HCT116 (cell line): ENCODE data around the gene IMPA2. TPM values are rescaled to one million over a fixed set of nuclear protein-coding genes. Genes with fewer than 3 reads are reported as not detected.

Experiments used
- ATAC-seq: fragments of 200-7000 bp; cut with Tn5 transposase; 2 replicates; pipeline ENCODE4 v1.9.1; 2020; ENCODE audit warnings: mild to moderate bottlenecking, moderate library complexity
- BruUV-seq: library from RNA; stranded (reverse); fragments of 400-500 nt; replicated peaks from 2 replicates; lab custom pipeline; 2021; lab: Mats Ljungman, UMichigan
- CTCF ChIA-PET: fragments of 300-600 bp; sonication (Branson Sonifier 250); formaldehyde crosslinking; loops from one replicate; lab custom pipeline; 2021; ENCODE audit warnings: antibody characterized with exemption; lab: Charles Lee
- POLR2A ChIA-PET: fragments of 300-600, 350-600 bp; sonication (Branson Sonifier 250); formaldehyde crosslinking; loops from one replicate; lab custom pipeline; 2021; ENCODE audit warnings: antibody characterized with exemption; lab: Charles Lee
- RAD21 ChIA-PET, 2 experiments: fragments of 300-600 bp; sonication (Branson Sonifier 250); formaldehyde crosslinking; loops; one replicate each; lab custom pipeline; 2023; ENCODE audit warnings: low total read pairs in 2 of 2; ENCODE audit not compliant: uncharacterized antibody in 2 of 2, unreplicated experiment in 2 of 2, low non-redundant PET in 1 of 2; lab: Charles Lee
- DNase-seq: peaks from one replicate; pipeline ENCODE4 v3.0.0-alpha.2; 2010; ENCODE audit warnings: low read depth, low spot score
- H2AFZ ChIP-seq: fragments of 200-600 bp; shearing (Covaris generic), sonication (generic); 2 replicates; pipeline ENCODE4 v1.6.1; 2017; ENCODE audit warnings: low read depth, mixed run types, mixed read lengths, antibody characterized with exemption, low read length; ENCODE audit not compliant: poor library complexity, severe bottlenecking
- H3K27ac ChIP-seq: 2 replicates; pipeline ENCODE4 v1.5.1; 2012; ENCODE audit warnings: low read depth, low read length
- H3K27me3 ChIP-seq: fragments of 200-600 bp; sonication (generic); 2 replicates; pipeline ENCODE4 v1.6.1; 2016; ENCODE audit warnings: mixed run types, low read length, mixed read lengths; ENCODE audit not compliant: insufficient read depth
- H3K36me3 ChIP-seq, 2 experiments: fragments of 200-500 bp in 1 of 2; fragments of 200-600 bp in 1 of 2; sonication (Bioruptor generic) in 1 of 2; sonication (generic) in 1 of 2; 2 replicates each; pipeline versions ENCODE4 v1.5.1 to v1.6.1; 2014 to 2016; ENCODE audit warnings: low read length in 2 of 2, inconsistent platforms in 1 of 2, mixed read lengths in 1 of 2, mixed run types in 1 of 2; ENCODE audit not compliant: insufficient read depth in 2 of 2, control insufficient read depth in 1 of 2
- H3K4me1 ChIP-seq, 2 experiments: fragments of 200-600 bp in 1 of 2; sonication (generic) in 1 of 2; 2 replicates each; pipeline versions ENCODE4 v1.5.1 to v1.6.1; 2012 to 2017; ENCODE audit warnings: low read length in 2 of 2, inconsistent platforms in 1 of 2, mild to moderate bottlenecking in 1 of 2, mixed read lengths in 1 of 2, mixed run types in 1 of 2, moderate library complexity in 1 of 2; ENCODE audit not compliant: insufficient read depth in 2 of 2, control insufficient read depth in 1 of 2
- H3K4me2 ChIP-seq: fragments of 200-600 bp; sonication (generic); 2 replicates; pipeline ENCODE4 v1.6.1; 2017; ENCODE audit warnings: mixed run types, low read length, mixed read lengths
- H3K4me3 ChIP-seq, 2 experiments: fragments of 200-600 bp in 1 of 2; sonication (generic) in 1 of 2; replicated peaks in 1 of 2; 2 replicates each; pipeline ENCODE4 v1.5.1; 2011 to 2016; ENCODE audit warnings: low read length in 2 of 2, control low read depth in 1 of 2, low read depth in 1 of 2, mild to moderate bottlenecking in 1 of 2, mixed read lengths in 1 of 2, mixed run types in 1 of 2
- H3K79me2 ChIP-seq: fragments of 200-600 bp; sonication (generic); 2 replicates; pipeline ENCODE4 v1.6.1; 2017; ENCODE audit warnings: mild to moderate bottlenecking, mixed run types, low read length, moderate library complexity, mixed read lengths; ENCODE audit not compliant: insufficient read depth
- H3K9ac ChIP-seq: fragments of 200-600 bp; sonication (generic); 2 replicates; pipeline ENCODE4 v1.6.1; 2016; ENCODE audit warnings: low read length, mixed read lengths
- H3K9me2 ChIP-seq: fragments of 200-600 bp; sonication (generic), shearing (Covaris generic); 2 replicates; pipeline ENCODE4 v1.6.1; 2017; ENCODE audit warnings: mixed run types, mild to moderate bottlenecking, moderate library complexity; ENCODE audit not compliant: insufficient read depth
- H3K9me3 ChIP-seq, 2 experiments: fragments of 200-500 bp in 1 of 2; fragments of 200-600 bp in 1 of 2; sonication (Bioruptor generic) in 1 of 2; sonication (generic) in 1 of 2; 2 replicates each; pipeline ENCODE4 v1.6.1; 2014 to 2017; ENCODE audit warnings: low read length in 2 of 2, mixed read lengths in 2 of 2, inconsistent platforms in 1 of 2, low read depth in 1 of 2, mild to moderate bottlenecking in 1 of 2, mixed run types in 1 of 2, moderate library complexity in 1 of 2; ENCODE audit not compliant: control insufficient read depth in 1 of 2, insufficient read depth in 1 of 2
- H4K20me1 ChIP-seq: fragments of 200-600 bp; sonication (generic), shearing (Covaris generic); 2 replicates; pipeline ENCODE4 v1.6.1; 2017; ENCODE audit warnings: mixed run types, mild to moderate bottlenecking, moderate library complexity; ENCODE audit not compliant: insufficient read depth
- CEBPB ChIP-seq: IDR thresholded peaks from 2 replicates; pipeline ENCODE4 v1.6.1; 2012; ENCODE audit warnings: low read depth
- EGR1 ChIP-seq: IDR thresholded peaks from 2 replicates; pipeline ENCODE4 v1.6.1; 2012; ENCODE audit warnings: low read depth
- ELF1 ChIP-seq: IDR thresholded peaks from 2 replicates; pipeline ENCODE4 v1.6.1; 2012; ENCODE audit warnings: low read depth, borderline replicate concordance
- FOSL1 ChIP-seq: IDR thresholded peaks from 2 replicates; pipeline ENCODE4 v1.6.1; 2012; ENCODE audit warnings: low read depth
- JUND ChIP-seq: IDR thresholded peaks from 2 replicates; pipeline ENCODE4 v1.6.1; 2012
- POLR2A ChIP-seq: IDR thresholded peaks from 2 replicates; pipeline ENCODE4 v1.7.0; 2011; ENCODE audit warnings: borderline replicate concordance; ENCODE audit not compliant: insufficient read depth, insufficient read length; ENCODE audit errors: extremely low read depth
- POLR2AphosphoS5 ChIP-seq: IDR thresholded peaks from 2 replicates; pipeline ENCODE4 v1.6.1; 2011; ENCODE audit warnings: mild to moderate bottlenecking, low read depth, low read length, moderate library complexity
- REST ChIP-seq: IDR thresholded peaks from 2 replicates; pipeline ENCODE4 v1.6.1; 2012; ENCODE audit warnings: low read depth
- SIN3A ChIP-seq: IDR thresholded peaks from 2 replicates; pipeline ENCODE4 v1.6.1; 2012; ENCODE audit warnings: low read depth
- ZBTB33 ChIP-seq: IDR thresholded peaks from 2 replicates; pipeline ENCODE4 v1.6.1; 2011; ENCODE audit warnings: mild to moderate bottlenecking, low read length, moderate library complexity; ENCODE audit not compliant: insufficient replicate concordance; ENCODE audit errors: extremely low read depth
- ZFX ChIP-seq: fragments of 450-650 bp; IDR thresholded peaks from 2 replicates; pipeline ENCODE4 v1.6.1; 2017
- intact Hi-C: fragments of 100-400 bp; cut with micrococcal nuclease; formaldehyde crosslinking; loops from 2 replicates; pipeline ENCODE4 v1.10.0; 2022
- total RNA-seq: library from RNA; stranded (reverse); gene quantifications from one replicate; pipeline ENCODE4 v1.2.1, GENCODE V29; 2021; ENCODE audit not compliant: unreplicated experiment
- TF ChIP-seq, protein P1 (sequence below), 3 experiments: fragments of 200-600 bp in 1 of 3; sonication (generic) in 1 of 3; IDR thresholded peaks in 2 of 3; conservative IDR thresholded peaks in 1 of 3; 2 replicates each; pipeline ENCODE4 v1.5.1; 2012 to 2017; ENCODE audit warnings: low read depth in 2 of 3, low read length in 2 of 3, antibody characterized with exemption in 1 of 3, borderline replicate concordance in 1 of 3, control low read depth in 1 of 3, mild to moderate bottlenecking in 1 of 3, mixed read lengths in 1 of 3, mixed run types in 1 of 3, moderate library complexity in 1 of 3; ENCODE audit not compliant: insufficient read depth in 1 of 3

The IMPA2 gene
- total RNA-seq, 1 experiment from 2014 or later = 32.5 TPM

GRCh38 chr18:12008181-12008767, 27.0 kb downstream of the IMPA2 start:
- no peaks in the 10 kb centered on the region for H3K79me2 ChIP-seq
- H2AFZ ChIP-seq = no peak overlapping the region
- CTCF ChIA-PET = no interaction called here
- intact Hi-C loops = no loop called here
- TF ChIP-seq ELF1 (no peak), ZFX (no peak), ZBTB33 (no peak), EGR1 (no peak), SIN3A (no peak), POLR2AphosphoS5 (no peak), POLR2A (no peak), CEBPB (no peak), REST (no peak), FOSL1 (no peak), JUND (no peak)
- TF ChIP-seq, protein P1, sequence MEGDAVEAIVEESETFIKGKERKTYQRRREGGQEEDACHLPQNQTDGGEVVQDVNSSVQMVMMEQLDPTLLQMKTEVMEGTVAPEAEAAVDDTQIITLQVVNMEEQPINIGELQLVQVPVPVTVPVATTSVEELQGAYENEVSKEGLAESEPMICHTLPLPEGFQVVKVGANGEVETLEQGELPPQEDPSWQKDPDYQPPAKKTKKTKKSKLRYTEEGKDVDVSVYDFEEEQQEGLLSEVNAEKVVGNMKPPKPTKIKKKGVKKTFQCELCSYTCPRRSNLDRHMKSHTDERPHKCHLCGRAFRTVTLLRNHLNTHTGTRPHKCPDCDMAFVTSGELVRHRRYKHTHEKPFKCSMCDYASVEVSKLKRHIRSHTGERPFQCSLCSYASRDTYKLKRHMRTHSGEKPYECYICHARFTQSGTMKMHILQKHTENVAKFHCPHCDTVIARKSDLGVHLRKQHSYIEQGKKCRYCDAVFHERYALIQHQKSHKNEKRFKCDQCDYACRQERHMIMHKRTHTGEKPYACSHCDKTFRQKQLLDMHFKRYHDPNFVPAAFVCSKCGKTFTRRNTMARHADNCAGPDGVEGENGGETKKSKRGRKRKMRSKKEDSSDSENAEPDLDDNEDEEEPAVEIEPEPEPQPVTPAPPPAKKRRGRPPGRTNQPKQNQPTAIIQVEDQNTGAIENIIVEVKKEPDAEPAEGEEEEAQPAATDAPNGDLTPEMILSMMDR (IDR thresholded peaks at IDR 0.05 in 2 of 3, conservative IDR thresholded peaks at IDR 0.05 in 1 of 3; ENCODE audit: borderline replicate concordance in 1 of 3, insufficient read depth in 1 of 3, low read depth in 2 of 3, low read length in 2 of 3) = no peak
- no peaks in the 10 kb centered on the region for H3K9me3 ChIP-seq
- BruUV-seq = no TSS peak
- H3K4me2 ChIP-seq = no peak overlapping the region
- H3K9me2 ChIP-seq = no peaks in the 10 kb centered on the region
- no peaks in the 10 kb centered on the region for H3K4me1 ChIP-seq
- POLR2A ChIA-PET = no interaction called here
- RAD21 ChIA-PET = no interaction called here
- no peaks in the 10 kb centered on the region for H3K27me3 ChIP-seq
- H3K4me3 ChIP-seq = no peak overlapping the region
- no peaks in the 10 kb centered on the region; a peak in 2 of 4 replicates for H3K36me3 ChIP-seq
- no peak for ATAC-seq
- H3K9ac ChIP-seq = no peak overlapping the region
- H3K27ac ChIP-seq = no peak overlapping the region
- no peaks in the 10 kb centered on the region for H4K20me1 ChIP-seq
- DNase-seq = no peak
